Lower leg skin (tissue), 3 donors: ENCODE measurements around the gene AANAT.

Source experiments
- POLR2A ChIP-seq, 2 donors: fragments of 450-650 bp; IDR thresholded peaks; one replicate each; pipeline ENCODE4 v1.6.1; 2016 to 2017; ENCODE audit warnings: antibody characterized with exemption in 2 of 2, mild to moderate bottlenecking in 1 of 2, moderate library complexity in 1 of 2
- TF ChIP-seq, protein P1 (sequence below), 3 donors: fragments of 450-650 bp; IDR thresholded peaks; one replicate each; pipeline ENCODE4 v1.5.1; 2016; ENCODE audit warnings: antibody characterized with exemption in 3 of 3, mild to moderate bottlenecking in 3 of 3, moderate library complexity in 2 of 3

DNA sequence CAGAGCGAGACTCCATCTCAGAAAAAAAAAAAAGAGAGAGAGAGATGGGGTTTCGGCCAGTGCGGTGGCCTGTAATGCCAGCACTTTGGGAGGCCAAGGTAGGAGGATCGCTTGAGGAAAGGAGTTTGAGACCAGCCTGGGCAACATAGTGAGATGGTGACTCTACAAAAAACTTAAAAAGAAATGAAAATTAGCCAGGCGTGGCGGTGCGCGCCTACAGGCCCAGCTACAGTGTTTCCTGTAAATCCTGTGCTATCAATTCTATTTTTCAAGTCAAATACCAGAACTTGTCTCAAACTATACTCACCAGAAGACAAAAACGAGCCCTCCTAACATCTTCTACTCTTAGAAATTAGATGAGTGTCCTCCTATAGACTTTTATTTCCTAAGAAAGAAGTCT lies 33.7 kb upstream of the AANAT start:
- TF ChIP-seq, protein P1, sequence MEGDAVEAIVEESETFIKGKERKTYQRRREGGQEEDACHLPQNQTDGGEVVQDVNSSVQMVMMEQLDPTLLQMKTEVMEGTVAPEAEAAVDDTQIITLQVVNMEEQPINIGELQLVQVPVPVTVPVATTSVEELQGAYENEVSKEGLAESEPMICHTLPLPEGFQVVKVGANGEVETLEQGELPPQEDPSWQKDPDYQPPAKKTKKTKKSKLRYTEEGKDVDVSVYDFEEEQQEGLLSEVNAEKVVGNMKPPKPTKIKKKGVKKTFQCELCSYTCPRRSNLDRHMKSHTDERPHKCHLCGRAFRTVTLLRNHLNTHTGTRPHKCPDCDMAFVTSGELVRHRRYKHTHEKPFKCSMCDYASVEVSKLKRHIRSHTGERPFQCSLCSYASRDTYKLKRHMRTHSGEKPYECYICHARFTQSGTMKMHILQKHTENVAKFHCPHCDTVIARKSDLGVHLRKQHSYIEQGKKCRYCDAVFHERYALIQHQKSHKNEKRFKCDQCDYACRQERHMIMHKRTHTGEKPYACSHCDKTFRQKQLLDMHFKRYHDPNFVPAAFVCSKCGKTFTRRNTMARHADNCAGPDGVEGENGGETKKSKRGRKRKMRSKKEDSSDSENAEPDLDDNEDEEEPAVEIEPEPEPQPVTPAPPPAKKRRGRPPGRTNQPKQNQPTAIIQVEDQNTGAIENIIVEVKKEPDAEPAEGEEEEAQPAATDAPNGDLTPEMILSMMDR (IDR thresholded peaks at IDR 0.05): no peak
- no peak for TF ChIP-seq POLR2A (IDR thresholded peaks at IDR 0.05)
